ENCODE data around the gene MALAT1. TPM values are rescaled to one million over a fixed set of nuclear protein-coding genes. Genes with fewer than 3 reads are reported as not detected.

MALAT1 gene
- total RNA-seq (2014; rRNA removed; shearing (Covaris generic)): 2,655 and 2,827 TPM in 2 replicates

GRCh38 chr11:65498977-65499712 is at the start of gene MALAT1:
Gene MALAT1, plus strand, starts transcription at chr11:65499045.

DNA sequence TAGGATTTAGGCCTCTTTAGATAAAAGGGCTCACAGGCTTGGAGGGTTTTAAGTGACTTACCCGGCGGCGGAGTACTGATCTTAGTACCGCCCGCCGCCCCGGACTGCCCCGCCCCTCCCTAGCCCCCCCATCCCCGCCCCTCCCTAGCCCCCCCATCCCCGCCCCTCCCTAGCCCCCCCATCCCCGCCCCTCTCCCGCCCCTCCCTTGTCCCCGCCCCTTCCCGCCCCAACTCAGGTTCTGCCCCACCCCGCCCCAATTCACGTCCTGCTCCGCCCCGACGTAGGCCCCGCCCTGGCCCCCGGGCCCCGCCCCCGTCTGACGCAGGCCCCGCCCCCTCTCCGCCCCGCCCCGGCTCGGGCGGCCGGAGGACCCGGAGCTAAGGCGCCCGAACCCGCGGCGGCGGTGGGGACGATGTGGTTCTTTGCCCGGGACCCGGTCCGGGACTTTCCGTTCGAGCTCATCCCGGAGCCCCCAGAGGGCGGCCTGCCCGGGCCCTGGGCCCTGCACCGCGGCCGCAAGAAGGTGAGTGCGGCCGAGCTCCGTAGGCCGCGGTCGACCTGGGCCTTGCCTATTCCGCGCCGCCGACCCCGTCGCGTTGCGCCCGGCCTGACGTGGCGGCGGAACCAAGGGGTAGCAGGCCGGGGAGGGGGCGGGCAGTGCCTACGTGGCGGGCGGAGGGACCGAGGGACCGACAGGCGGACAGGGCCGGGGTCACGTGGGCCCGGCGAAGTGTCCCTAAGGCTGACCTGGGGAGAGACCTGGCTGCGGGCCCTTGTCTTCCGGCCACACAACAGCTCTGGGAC is 26.1 kb downstream of the MALAT1 start, which contains the start of gene SCYL1:
Gene SCYL1, plus strand, starts transcription at position 343 of the 805 bp plus-strand sequence. Its CDS starts 71 bp downstream, at position 414.

Small RNA genes lying within 50 kb of the gene (small RNA-seq; reads per million reads assigned to genes)
- not detected for gene RF01684

Other genes starting within 250 kb of the MALAT1 start
- gene POLA2, start 237.1 kb upstream of the MALAT1 start, total RNA-seq (2014; rRNA removed; shearing (Covaris generic)): 22.3 and 24.3 TPM in 2 replicates
- 12.6 and 14.5 TPM in 2 replicates for gene CDC42EP2, start 184.2 kb upstream of the MALAT1 start, total RNA-seq (2014; rRNA removed; shearing (Covaris generic))
- 47.7 and 62.2 TPM in 2 replicates for gene DPF2, start 165.2 kb upstream of the MALAT1 start, total RNA-seq (2014; rRNA removed; shearing (Covaris generic))
- gene TIGD3, start 144.3 kb upstream of the MALAT1 start, total RNA-seq (2014; rRNA removed; shearing (Covaris generic)): 1.2 and 1.4 TPM in 2 replicates
- gene SLC25A45, start 116.4 kb upstream of the MALAT1 start, total RNA-seq (2014; rRNA removed; shearing (Covaris generic)): 14.1 and 15.8 TPM in 2 replicates
- gene FRMD8, start 112.4 kb upstream of the MALAT1 start, total RNA-seq (2014; rRNA removed; shearing (Covaris generic)): 76.8 and 79.3 TPM in 2 replicates
- 69.3 and 73.0 TPM in 2 replicates for gene NEAT1, start 76.2 kb upstream of the MALAT1 start, total RNA-seq (2014; rRNA removed; shearing (Covaris generic))
- 144 TPM in 2 replicates for gene SCYL1, start 26.0 kb downstream of the MALAT1 start, total RNA-seq (2014; rRNA removed; shearing (Covaris generic))
- gene LTBP3, start 59.3 kb downstream of the MALAT1 start, total RNA-seq (2014; rRNA removed; shearing (Covaris generic)): 205 and 209 TPM in 2 replicates
- gene ZNRD2, start 71.4 kb downstream of the MALAT1 start, total RNA-seq (2014; rRNA removed; shearing (Covaris generic)): 93.6 and 98.5 TPM in 2 replicates
- 43.3 and 48.4 TPM in 2 replicates for gene FAM89B, start 73.5 kb downstream of the MALAT1 start, total RNA-seq (2014; rRNA removed; shearing (Covaris generic))
- gene EHBP1L1, start 77.0 kb downstream of the MALAT1 start, total RNA-seq (2014; rRNA removed; shearing (Covaris generic)): 147 and 171 TPM in 2 replicates
- 0.27 and 0.30 TPM in 2 replicates for gene KCNK7, start 96.8 kb downstream of the MALAT1 start, total RNA-seq (2014; rRNA removed; shearing (Covaris generic))
- 32.6 and 44.9 TPM in 2 replicates for gene MAP3K11, start 115.2 kb downstream of the MALAT1 start, total RNA-seq (2014; rRNA removed; shearing (Covaris generic))
- 38.1 and 38.7 TPM in 2 replicates for gene PCNX3, start 116.7 kb downstream of the MALAT1 start, total RNA-seq (2014; rRNA removed; shearing (Covaris generic))
- 34.2 and 35.5 TPM in 2 replicates for gene SIPA1, start 139.1 kb downstream of the MALAT1 start, total RNA-seq (2014; rRNA removed; shearing (Covaris generic))
- gene RELA, start 163.9 kb downstream of the MALAT1 start, total RNA-seq (2014; rRNA removed; shearing (Covaris generic)): 41.8 and 44.5 TPM in 2 replicates
- 84.3 and 89.4 TPM in 2 replicates for gene KAT5, start 213.2 kb downstream of the MALAT1 start, total RNA-seq (2014; rRNA removed; shearing (Covaris generic))
- 115 and 149 TPM in 2 replicates for gene RNASEH2C, start 221.8 kb downstream of the MALAT1 start, total RNA-seq (2014; rRNA removed; shearing (Covaris generic))

All from A375 (cell line).